Kidney (tissue), 14 donors: ENCODE data around the gene CELF5. TPM values are rescaled to one million over a fixed set of nuclear protein-coding genes. Genes with fewer than 3 reads are reported as not detected.

Experiments used
- DNase-seq, 5 donors: peaks; one replicate each; pipeline ENCODE4 v3.0.0-alpha.2; 2013 to 2020
- FAIRE-seq: peaks from 2 replicates; lab custom pipeline; 2012; peaks lifted over from hg19 to GRCh38; lab: Jason Lieb, UNC
- H3K27ac ChIP-seq, 2 donors: one replicate each; pipeline ENCODE4 v1.7.0; 2013; ENCODE audit warnings: low read depth in 2 of 2, low read length in 2 of 2, inconsistent platforms in 1 of 2
- H3K27me3 ChIP-seq: one replicate; pipeline ENCODE4 v1.7.1; 2013; ENCODE audit warnings: low read length, inconsistent platforms; ENCODE audit not compliant: control insufficient read depth, insufficient read depth
- H3K36me3 ChIP-seq, 3 donors: one replicate each; pipeline versions ENCODE4 v1.7.0 to v1.7.1; 2013; ENCODE audit warnings: low read length in 3 of 3, control low read depth in 1 of 3, inconsistent platforms in 1 of 3; ENCODE audit not compliant: insufficient read depth in 3 of 3, control insufficient read depth in 2 of 3
- H3K4me1 ChIP-seq, 3 donors: one replicate each; pipeline versions ENCODE4 v1.7.0 to v1.7.1; 2013; ENCODE audit warnings: low read length in 3 of 3, inconsistent platforms in 1 of 3, low read depth in 1 of 3; ENCODE audit not compliant: control insufficient read depth in 2 of 3, insufficient read depth in 2 of 3
- H3K4me3 ChIP-seq, 3 donors: one replicate each; pipeline versions ENCODE4 v1.7.0 to v1.8.1; 2013; ENCODE audit warnings: low read length in 3 of 3, control low read depth in 1 of 3, inconsistent platforms in 1 of 3
- H3K9ac ChIP-seq, 3 donors: one replicate each; pipeline versions ENCODE4 v1.7.0 to v1.7.1; 2013; ENCODE audit warnings: low read length in 3 of 3, control low read depth in 1 of 3, inconsistent platforms in 1 of 3
- H3K9me3 ChIP-seq, 3 donors: one replicate each; pipeline versions ENCODE4 v1.7.0 to v1.7.1; 2013; ENCODE audit warnings: low read length in 3 of 3, control low read depth in 1 of 3, inconsistent platforms in 1 of 3; ENCODE audit not compliant: control insufficient read depth in 2 of 3, insufficient read depth in 1 of 3
- CTCF ChIP-seq: IDR thresholded peaks from 3 replicates; pipeline ENCODE4 v1.5.1; 2012; ENCODE audit warnings: mild to moderate bottlenecking, moderate library complexity, borderline replicate concordance; ENCODE audit not compliant: insufficient read depth; ENCODE audit errors: extremely low read depth
- intact Hi-C: fragments of 100-400 bp; cut with DNase I; formaldehyde crosslinking; loops from one replicate; pipeline ENCODE4 v1.11.1; 2022
- polyA plus RNA-seq: library from polyadenylated mRNA; stranded (reverse); fragments of 350-450 nt; fragmentation: Illumina TruSeq; extraction: RNeasy Lipid Tissue Mini Kit (QIAGEN cat#74804); gene quantifications from one replicate; pipeline ENCODE4 v1.2.3, GENCODE V29; 2014; ENCODE audit warnings: low read depth, low replicate concordance; ENCODE audit not compliant: insufficient read depth
- total RNA-seq: library from RNA; stranded (reverse); fragmentation: NEBNext Ultra II Directional; extraction: Animal tissue kit (Norgen Biotek cat#: 25700); gene quantifications from one replicate; pipeline ENCODE4 v1.2.1, GENCODE V29; 2021
- donor health status: control.
- donor health status: control.
- donor health status: control.
- donor health status: control.
- donor health status: control.
- donor health status: DM: yes; HTN: yes; CAD: no.
- donor health status: Normal renal cell carcinoma (clear cell type).

Gene CELF5
- total and polyA plus RNA-seq, 2 donors from 2014 or later: 0.15 to 0.38 TPM

DNA sequence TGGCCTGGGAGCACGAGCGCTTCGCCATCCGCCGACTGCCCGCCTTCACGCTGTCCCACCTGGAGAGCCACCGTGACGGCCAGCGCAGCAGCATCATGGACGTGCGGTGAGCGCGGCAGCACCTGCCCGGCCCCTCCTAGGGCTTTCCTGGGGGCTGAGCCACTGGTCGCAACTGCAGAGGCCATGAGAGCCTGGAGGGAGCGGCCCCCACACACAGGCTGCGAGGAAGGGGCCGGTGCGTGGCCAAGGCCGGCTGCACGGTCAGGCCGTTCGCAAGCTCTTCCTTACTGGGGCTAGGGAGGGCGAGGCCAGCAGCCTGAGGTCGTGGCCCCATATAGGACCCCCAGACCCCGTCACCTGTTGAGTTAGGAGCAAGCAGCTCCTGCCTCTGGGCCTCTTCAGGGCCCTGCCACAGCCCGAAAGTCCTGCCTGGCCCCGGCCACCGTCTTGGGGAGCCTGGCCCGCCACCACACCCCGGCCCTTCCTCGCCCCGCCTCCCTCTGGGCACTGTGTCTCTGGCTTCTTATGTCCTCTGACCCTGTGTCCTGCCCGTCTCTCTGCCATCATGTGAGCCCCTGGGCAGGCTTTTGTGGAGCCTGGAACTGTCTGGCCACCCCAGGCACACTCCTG, 19.7 kb upstream of the CELF5 start:
- Histone ChIP-seq H3K36me3 (peaks cover 0 to 5% (median 2%) of the 10 kb centered on the region in 3 donors), H3K4me1 (no peaks in the 10 kb centered on the region), H3K4me3 (no peak overlapping the region), H3K9me3 (no peaks in the 10 kb centered on the region), H3K27me3 (no peaks in the 10 kb centered on the region), H3K9ac (no peak overlapping the region), H3K27ac (no peak overlapping the region)
- no peak for DNase-seq
- FAIRE-seq: no peak
- TF ChIP-seq CTCF: no peak
- intact Hi-C loops: no loop called here

DNA sequence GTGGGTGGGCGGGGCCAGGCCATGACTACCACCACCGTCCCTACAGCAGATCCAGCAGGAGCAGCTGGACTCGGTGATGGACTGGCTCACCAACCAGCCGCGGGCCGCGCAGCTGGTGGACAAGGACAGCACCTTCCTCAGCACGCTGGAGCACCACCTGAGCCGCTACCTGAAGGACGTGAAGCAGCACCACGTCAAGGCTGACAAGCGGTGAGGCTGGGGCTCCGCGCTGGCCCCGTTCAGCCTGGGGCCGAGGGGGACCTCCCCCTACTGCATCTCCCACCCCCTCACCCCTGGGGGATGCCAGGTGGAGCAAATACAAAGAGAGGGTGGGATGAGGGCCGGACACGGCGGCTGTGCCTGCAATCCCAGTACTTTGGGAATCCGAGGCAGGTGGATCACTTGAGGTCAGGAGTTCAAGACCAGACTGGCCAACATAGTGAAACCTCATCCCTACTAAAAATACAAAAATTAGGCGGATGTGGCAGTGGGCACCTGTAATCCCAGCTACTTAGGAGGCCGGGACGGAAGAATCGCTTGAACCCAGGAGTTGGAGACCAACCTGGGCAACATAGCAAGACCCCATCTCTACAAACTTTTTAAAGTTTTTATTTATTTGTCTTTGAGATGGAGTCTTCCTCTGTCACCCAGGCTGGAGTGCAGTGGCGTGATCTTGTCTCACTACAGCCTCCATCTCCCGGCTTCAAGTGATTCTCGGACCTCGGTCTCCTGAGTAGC, 18.1 kb upstream of the CELF5 start:
- intact Hi-C loops: no loop called here
- no peak for FAIRE-seq
- Histone ChIP-seq H3K9me3 (no peaks in the 10 kb centered on the region), H3K27ac (no peak overlapping the region), H3K27me3 (no peaks in the 10 kb centered on the region), H3K9ac (no peak overlapping the region), H3K4me3 (no peak overlapping the region), H3K4me1 (no peaks in the 10 kb centered on the region), H3K36me3 (peaks cover 0 to 5% (median 2%) of the 10 kb centered on the region in 3 donors)
- TF ChIP-seq CTCF: no peak
- no peak for DNase-seq

GRCh38 chr19:3207461-3208242, 16.8 kb upstream of the CELF5 start:
- intact Hi-C loops: no loop called here
- Histone ChIP-seq H3K9ac (no peak overlapping the region), H3K9me3 (no peaks in the 10 kb centered on the region), H3K27me3 (no peaks in the 10 kb centered on the region), H3K27ac (no peak overlapping the region), H3K4me3 (no peak overlapping the region), H3K36me3 (peaks cover 0 to 5% (median 2%) of the 10 kb centered on the region in 3 donors), H3K4me1 (no peaks in the 10 kb centered on the region)
- no peak for TF ChIP-seq CTCF
- DNase-seq (no peak), FAIRE-seq (no peak)
